LHCN-M2 (cell line): Measurements from ENCODE around the gene RGS16. TPM values are rescaled to one million over a fixed set of nuclear protein-coding genes. Genes with fewer than 3 reads are reported as not detected.
A peak's percentile ranks its signal among the peaks of the same experiment; 100 is the strongest.

Experiments used
- DNase-seq: peaks from one replicate; pipeline ENCODE4 v3.0.0-alpha.2; 2012; ENCODE audit warnings: low read depth
- total RNA-seq: library from RNA; depleted of rRNA; stranded (reverse); fragments of >200 nt; gene quantifications from 2 replicates; pipeline ENCODE4 v1.2.3, GENCODE V29; 2014

The RGS16 gene
- total RNA-seq, 1 experiment from 2014 or later, result not detected

DNA sequence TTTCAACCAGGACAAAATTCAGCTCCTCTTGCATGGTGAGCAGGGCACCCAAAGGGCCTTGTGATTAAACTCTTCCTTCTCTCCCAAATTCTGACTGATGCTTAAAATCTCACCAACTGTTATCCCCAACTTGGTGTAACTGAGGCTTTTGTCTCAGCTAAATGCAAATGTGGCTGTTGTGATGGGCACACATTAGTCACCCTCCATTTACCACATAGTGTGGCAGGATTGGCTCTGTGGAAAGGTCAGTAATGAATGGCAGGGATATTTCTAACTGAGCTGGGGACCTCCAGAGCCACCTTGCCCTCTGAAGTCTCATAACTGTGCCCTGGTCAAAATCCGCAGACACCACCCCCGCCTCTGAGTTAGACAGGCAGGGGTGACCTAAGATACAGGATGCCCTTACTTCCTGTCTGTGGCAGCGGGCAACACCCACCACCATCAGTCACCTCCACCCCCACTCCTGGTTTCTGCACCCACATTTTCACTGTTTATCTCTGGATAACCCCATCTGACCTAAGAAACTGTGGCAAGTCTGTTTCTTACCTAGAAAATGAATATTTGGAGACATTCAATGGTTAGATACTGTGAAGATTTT lies 25.4 kb upstream of the RGS16 start:
- no peak for DNase-seq

DNA sequence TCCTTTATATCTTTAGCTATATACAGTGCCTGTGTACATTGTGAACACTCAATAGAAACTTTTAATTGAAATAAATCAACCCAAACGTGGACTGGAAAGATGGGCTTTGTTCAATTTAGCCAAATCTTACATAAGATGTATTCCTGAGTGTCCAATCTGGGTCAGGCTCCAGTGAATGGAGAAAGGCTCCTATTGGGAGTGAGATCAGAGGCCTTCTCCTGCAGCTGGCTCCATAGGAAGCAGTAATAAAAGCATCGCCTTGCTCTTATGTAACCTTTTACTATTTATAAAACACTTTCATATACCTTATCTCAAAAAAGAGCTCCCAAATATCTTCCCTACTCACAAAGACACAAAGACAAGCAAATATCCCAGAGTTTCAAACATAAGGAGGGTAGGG lies 24.9 kb upstream of the RGS16 start:
- DNase-seq, result no peak

DNA sequence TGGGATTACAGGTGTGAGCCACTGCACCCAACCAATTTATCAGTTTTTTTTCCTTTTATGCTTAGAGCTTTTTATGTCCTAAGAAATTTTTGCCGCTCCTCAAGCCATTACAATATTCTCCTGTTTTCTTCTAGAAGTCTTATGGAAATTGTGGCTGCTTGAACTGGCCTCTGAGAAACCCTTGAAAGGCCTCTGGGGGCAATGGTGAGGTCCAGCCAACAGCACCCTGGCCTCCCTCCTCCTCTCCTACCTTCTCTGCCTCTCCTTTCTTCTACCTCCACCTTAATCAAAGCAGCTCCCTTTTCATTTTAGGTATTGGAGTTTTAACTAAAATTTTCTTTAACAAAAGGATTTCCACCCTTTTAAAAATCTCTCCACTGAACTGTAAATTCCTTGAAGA lies 24.5 kb upstream of the RGS16 start:
- DNase-seq, result no peak

DNA sequence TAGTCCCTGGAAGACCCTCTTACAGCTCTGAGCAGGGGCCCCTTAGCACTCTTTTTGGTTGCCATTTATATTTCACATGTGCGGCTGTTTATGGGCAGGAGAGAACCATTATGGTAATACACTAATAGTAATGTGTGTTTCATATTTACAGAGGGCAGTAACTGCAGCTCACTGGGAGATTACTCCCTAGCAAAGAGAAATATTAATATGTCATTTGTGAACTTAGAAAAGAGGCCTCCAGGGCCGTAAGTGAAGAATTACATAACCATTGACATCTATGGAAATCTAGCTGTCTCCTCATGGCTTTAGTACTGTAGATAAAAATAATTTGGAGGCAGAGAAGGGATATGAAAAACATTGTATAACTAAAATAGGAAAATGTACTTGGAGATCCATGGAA lies 23.4 kb upstream of the RGS16 start:
- no peak for DNase-seq

DNA sequence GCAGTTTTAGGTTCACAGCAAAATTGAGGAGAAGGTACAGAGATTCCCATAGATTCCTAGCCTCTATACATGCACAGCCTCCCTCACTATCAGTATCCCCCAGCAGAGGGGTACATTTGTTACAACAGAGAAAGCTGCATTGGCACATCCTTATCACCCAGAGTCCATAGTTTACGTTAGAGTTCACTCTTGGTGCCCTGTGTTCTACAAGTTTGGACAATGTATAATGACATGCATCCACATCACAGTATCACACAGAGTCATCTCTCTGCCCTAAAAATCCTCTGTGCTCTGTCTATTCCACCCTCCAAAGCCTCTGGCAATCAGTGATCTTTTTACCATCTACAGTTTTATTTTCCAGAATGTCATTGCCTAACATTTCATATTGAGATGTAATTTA lies 22.3 kb upstream of the RGS16 start:
- DNase-seq, result no peak

DNA sequence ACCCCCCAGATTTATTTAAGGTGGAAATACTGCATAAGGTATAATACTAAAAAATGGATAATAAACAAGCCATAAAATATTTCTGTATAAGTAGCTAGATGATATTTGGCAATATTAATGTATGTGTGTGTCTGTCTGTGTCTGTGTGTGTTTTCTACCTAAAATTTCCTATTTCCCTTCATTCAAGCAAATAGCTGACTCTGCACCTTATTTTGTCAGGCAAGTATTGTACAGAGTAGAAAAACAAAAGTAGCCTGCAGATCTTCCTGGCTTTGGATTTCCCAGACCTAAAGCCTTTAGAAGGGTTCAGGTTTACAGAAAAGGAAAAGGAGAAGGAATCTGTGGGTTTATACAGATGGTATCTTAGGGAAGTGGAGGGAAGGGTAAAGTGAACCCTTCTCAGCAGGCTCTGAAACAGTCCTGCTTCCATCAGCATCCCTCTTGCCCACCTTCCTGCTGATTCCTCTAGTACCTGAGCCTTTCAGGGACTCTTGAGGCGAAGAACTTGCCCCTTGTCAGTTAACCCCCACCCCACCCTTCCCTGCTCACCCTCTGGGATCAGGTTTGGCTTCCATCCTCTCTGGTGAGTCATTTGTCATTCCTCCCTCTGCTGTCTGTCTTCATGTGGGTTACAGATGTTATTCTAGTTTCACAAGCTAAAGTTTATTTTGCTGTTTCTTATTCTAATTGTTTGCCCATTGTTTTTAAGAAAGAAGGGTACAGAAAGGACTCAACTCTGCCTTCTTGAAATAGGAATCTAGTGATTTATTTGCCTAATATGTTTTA lies 21.7 kb upstream of the RGS16 start:
- no peak for DNase-seq

DNA sequence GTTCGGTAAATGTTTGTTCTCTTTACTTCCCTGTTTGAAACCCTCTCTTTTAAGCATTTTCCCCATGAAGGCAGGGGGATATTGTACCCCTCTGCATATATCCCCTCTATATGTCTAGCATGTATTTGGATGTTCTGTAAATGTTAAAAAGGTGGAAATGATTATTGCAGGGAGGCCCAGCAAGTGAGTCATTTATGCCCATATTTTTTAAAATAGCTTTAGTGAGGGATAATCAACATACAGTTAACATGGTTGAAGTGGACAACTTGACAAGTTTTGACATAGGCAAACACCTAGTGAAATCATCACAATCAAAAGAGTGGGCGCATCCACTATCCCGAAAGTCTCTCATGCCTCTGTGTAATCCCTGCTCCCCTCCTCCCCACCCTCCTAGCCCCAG lies 20.8 kb upstream of the RGS16 start:
- DNase-seq, result no peak

DNA sequence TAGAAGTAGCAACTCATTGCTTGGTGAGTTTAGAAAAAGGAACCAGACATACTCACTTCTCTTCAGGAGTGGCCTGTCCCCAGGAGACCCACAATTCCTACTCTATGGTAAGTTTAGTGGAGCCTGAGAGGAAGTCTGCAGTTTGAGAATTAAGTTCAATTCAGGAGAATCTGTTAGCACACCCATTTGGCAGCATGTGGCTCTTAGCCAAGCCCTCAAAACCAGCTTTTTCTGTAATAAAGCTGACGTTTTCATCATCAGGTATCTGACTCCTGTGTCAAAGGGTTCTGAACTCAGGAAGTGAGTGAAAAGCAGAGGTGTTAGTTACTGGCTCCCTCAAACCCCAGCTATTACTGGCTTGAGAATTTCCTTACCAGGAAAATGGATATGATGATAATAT lies 20.4 kb upstream of the RGS16 start:
- DNase-seq, result no peak

DNA sequence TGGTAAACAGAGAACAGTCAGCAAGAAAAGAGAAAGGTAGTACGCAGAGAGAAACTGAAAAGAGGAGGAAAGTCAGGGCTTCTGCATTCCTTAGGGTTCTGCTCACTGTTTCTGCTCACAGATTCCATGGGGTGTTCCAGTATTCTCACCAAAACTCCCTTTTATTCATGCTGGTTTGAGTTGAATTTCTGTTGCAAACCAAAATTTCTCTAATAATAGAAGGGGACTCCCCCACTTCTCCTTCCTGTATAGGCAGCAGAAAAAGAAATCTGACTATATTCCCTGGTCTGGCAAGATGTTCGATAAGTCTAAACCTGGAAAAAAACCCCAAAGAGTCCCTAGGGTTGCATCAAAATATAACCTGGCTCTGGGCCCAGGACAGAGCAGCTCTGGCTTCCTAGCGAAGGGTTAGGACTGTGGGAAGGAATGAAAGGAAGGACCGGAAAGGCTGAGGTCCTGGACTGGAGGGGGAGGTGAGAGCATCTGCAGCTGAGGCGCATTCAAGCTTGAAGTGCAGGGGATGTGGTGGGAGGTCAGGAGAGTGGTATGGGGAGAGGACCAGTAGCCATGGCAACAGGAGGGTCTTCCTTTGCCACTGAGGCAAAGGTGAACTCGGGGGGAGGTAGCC lies 18.8 kb upstream of the RGS16 start:
- DNase-seq, result no peak

DNA sequence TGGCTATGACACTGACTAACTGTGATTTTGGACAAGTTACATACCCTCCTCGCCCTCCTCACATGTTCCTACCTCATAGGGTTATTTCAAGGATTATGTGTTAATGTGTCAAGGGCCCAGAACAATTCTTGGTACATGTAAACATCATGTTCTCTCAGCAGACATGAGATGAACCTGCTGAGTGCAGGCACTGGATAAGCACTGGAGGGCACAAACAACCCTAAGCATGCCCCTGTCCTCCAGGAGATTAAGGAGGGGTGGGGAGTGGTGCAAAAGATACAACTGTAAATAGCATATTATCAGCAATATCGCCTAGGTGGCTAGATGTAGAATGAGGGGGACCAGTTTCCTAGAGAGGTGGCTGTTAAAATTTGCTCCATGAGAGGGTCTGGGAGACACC lies 17.7 kb upstream of the RGS16 start:
- no peak for DNase-seq

DNA sequence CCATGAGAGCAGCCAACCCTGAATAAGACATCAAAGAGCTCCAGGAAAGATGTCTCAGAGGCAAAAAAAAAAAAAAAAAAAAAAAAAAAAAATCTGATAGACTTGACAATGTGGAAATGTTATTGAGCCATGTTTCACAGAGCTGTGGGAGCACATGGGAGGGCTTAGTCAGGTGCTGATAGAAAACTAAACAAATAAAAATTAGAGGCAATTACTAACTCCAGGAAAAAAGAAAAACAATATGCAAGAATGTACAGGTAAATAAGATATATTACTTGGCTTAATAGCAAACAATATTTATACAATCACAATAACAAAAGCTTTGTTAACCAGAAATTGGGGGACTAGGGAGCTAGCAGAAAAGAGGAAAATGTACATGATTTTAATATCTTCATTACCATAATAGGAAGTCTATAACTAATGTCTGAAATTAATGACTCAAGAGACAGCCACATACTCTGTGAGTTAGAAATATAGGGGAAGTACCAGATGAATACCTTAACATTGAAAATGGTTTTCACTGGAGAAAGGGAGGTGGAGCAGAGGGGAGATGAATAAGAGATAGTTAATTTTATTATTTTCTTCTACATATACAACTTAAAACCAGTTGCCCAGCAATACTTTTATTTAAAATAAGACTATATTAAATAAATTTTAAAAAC lies 16.9 kb upstream of the RGS16 start:
- no peak for DNase-seq

DNA sequence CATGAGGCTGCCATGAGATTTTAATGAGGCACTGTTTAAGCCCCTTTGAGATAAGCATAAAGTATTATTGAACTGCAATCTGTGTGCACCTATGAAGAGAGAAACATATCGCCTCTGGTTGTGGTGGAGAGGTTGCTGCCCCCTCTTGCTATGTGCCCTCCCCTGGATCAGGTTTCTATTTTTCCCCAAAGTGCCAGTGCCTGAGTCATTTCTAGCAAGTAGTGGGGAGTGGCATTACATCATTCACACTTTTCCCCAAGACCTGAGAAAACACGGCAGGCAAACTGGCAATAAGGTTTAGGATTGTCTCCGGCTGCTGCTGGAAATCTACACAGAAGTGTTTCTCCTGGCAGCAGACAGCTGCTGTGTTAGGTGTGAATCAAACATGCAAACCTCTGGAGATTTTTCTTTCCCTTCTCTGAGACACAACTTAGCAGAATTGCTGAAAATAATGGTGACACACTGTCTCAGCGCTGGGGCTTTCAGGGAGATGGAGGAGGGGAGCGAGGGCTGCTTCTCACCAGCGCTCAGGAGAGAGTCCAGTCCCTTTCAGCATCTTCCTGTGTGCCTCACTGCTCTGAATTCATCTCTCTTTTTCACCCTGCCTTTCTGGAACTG lies 13.7 kb upstream of the RGS16 start:
- DNase-seq, result peak; percentile 55

DNA sequence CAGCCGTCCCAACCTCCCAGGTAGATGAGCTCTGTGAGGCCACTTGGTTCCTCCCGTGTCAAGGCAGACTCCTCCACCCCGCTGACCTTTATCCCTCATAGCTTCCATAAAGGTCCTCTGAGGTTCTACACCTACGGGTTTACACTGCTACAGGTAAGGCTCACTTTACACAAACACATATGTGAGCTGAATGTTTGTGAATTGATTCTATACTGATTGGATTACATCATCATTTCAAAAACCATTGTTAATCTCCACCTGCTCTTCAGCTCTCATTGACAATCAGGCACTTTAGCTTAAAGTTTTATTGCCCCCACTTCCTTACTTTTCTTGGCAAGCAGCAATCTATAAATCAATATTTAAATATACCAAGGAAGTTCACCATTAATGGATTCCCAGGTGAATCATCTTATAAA lies 12.8 kb upstream of the RGS16 start:
- DNase-seq, result no peak

DNA sequence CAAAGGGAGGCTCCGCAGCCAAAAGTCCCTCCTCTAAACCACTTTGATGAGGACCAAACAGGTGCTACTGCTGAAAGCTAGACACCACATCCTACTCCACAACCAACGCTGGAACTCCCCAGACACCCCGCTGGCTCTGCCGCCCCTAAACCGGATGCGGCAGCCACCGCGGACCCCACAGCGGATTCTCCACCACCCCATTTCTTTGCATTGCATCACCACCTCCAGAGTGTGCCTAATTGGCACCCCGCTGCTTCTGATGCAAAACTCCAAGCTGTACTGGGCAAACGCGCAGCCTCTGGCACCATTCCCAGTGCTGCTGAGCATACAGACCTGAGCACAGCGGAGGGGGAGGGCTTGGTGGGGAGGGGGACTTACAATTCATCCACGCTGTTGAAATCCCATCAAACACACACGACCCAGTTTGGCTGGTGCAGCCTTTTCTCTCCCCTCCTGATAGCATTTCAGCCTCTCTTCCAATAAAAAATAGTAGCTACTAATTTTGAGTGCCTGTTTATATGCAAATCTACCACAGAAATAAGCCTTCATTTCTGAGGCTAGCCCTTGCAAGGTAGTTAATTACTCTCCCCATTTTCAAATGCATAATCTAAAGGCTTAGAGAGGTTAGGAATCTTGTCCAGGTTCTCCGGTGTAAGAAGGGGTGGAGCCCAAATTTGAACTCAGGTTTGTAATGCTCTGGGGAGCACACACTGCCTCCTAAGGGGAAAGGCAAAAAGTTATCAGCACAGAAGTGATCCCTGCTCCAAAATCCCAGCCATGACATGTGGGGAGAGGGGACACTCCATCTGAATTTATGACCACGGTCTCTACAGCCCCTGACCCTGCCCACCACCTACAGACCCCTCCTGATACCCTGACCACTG lies 12.2 kb upstream of the RGS16 start:
- peak; percentile 82 for DNase-seq

DNA sequence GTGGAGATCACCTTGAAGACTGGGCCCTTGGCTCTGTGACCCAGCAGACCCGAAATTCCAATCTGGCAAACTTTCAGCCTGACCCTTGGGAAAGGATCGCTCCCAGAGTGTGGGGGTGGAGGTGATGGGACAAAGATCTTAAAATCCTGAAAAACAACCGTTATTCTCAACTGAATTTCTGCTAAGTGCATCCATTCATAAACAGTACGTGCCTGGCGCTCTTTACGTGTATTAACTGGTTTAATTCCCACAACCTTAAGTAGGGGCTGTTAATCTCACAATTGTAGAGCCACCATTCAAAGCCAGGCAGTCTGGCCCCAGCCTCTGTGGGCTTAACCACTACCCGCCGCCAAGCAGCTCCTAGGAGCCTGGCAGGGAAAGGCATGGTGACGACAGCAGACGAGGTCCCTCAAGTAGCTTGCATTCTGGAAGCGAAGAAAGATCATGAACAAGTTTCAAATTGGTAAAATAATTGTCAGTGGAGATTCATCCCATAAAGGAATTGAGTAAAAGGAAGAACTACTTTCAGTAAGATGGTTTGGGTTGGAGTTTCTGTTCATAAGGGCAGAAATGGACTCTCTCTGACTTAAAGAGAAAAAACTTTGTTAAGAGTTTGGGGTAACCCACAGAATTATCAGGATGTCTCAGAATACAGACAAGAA lies 11.4 kb upstream of the RGS16 start:
- no peak for DNase-seq

DNA sequence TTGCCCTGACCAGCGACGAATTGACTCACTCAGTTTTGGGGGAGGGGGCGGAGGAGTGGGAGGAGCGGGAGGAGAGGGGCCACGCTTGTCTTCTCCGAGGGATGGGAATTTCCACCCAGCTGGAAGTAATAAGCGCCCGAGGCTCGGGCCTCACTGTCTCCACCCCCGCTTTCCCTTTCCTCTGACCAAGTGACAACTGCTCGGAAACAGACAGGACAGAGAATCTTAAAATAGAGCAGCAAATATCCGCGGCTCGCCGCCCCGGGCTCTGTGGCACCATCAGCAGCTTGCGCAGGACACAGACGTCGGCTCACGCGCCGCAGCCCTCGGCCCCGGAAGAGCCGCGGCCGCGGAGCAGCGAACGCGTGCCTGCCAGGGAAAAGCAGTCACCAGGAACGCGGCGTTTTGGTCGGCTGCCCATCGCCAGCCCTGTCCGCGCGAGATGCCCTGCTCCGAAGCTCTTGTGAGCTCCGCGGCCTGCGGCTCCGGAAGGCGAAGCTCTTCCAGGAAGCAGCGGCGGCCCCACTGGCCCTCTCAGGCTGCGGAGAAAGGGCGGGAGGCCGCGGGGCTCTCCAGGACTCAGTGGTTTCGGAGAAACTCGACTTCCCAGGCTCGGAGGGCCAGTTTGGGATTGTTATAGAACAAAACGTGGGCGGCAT lies 10.7 kb upstream of the RGS16 start:
- peak; percentile 71 for DNase-seq

DNA sequence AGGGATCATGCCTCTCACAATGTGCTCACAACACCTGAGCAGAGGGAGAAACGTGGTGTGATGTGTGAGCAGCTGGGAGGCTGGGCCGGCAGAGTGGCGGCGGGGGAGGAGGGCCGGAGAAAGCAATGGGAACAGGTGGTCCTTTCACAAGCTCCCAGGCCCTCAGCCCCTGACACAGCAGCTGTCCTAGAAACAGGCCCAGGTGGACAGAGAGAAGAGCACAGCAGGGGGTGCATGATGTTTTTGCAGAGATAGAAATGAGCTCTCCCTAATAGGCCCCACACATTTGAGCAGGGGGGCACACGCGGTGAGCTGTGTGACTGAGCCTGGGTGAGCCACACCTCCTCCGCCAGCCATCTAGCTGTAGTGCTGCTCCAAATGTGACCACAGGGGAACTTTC lies 7.6 kb upstream of the RGS16 start:
- DNase-seq, result no peak

DNA sequence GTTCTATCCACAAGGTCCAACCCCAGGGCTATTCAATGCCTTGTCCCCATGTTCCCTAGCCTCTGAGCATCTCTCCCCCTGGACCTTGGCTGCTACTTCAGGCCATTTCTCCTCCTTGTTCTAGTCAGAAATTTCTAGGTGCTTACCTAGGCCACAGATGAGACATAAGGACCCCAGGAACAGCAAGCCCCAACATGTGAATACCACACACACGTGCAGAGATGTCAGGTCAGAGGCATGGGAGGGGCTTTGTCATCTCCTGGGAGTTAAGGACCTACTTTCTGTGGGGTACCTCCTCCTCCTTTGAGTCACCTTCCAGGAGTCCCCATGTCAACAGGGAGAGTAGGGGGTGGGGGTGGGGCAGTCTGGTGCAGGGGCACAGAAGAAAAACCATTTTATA lies 7.1 kb upstream of the RGS16 start:
- DNase-seq, result no peak

DNA sequence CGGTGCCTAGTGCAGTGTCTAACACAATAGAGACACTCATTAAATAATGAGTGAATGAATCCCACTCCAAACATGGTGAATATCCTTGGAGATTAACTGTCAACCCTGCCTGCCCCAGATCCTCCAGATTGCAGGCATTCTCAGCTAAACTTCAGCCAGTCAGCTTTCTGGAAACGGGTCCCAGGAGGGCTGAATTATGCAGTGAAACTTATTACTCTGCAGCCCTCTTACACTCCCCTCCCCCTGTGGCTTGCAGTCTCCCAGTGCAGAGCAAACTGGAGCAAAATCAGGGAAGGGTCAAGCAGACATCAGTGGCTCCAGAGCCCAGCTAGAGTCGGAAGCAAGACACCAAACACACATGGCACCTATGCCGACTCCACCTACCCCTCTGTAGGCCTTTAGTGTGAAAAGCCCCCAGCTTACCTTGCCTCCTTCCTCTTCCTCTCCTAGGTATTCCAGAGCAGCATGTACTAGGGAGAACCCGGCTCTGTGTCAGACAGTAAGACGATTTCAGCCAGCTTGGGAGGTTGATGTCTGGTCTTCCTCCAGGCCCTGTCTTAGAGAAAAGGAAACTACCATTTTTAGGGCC lies 6.5 kb upstream of the RGS16 start:
- DNase-seq, result no peak
